HG02571 (cell line): ENCODE results near the gene LGALS3BP.
"Not testable (repeated sequence)": the region's sequence is repeated elsewhere in the genome, so short reads cannot be mapped to it uniquely, and the experiment has no call there.

Experiments used
- ATAC-seq: cut with Tn5 transposase; IDR thresholded peaks from one replicate; pipeline ENCODE4 v1.9.1; 2021; ENCODE audit warnings: mild to moderate bottlenecking, moderate library complexity; ENCODE audit not compliant: unreplicated experiment

Gene LGALS3BP

GRCh38 chr17:78979780-78980623 is at the start of gene LGALS3BP:
LGALS3BP (minus strand) TSS chr17:78979923; CDS start chr17:78977191, 2,732 bp downstream.
- ATAC-seq: no peak

- no peak for ATAC-seq
Observed at GRCh38 chr17:79028496-79029326, 49.0 kb upstream of the LGALS3BP start.

- no peak for ATAC-seq
Observed at GRCh38 chr17:79027925-79028491, 48.3 kb upstream of the LGALS3BP start.

GRCh38 chr17:79027274-79027924 is 47.7 kb upstream of the LGALS3BP start:
- no peak for ATAC-seq

- no peak for ATAC-seq
Observed at GRCh38 chr17:79026376-79027273, 46.9 kb upstream of the LGALS3BP start.

GRCh38 chr17:79024901-79025737 is 45.4 kb upstream of the LGALS3BP start:
- ATAC-seq: no peak

GRCh38 chr17:79023886-79024771 is 44.4 kb upstream of the LGALS3BP start, which contains the start of gene C1QTNF1:
C1QTNF1 (plus strand) TSS chr17:79024169; CDS start chr17:79043969, 19,800 bp downstream.
- ATAC-seq: no peak

GRCh38 chr17:79023180-79023705 is 43.5 kb upstream of the LGALS3BP start:
- ATAC-seq: no peak

GRCh38 chr17:79022507-79022991 is 42.8 kb upstream of the LGALS3BP start:
- no peak for ATAC-seq

- ATAC-seq: not testable (repeated sequence)
Observed at GRCh38 chr17:79021929-79022328, 42.2 kb upstream of the LGALS3BP start.

- ATAC-seq: no peak
Observed at GRCh38 chr17:79020631-79021301, 41.0 kb upstream of the LGALS3BP start.

- ATAC-seq: no peak
Observed at GRCh38 chr17:79019632-79020584, 40.2 kb upstream of the LGALS3BP start.

GRCh38 chr17:79019261-79019631 is 39.5 kb upstream of the LGALS3BP start:
- ATAC-seq: no peak

- no peak for ATAC-seq
Observed at GRCh38 chr17:79018370-79018695, 38.6 kb upstream of the LGALS3BP start.

GRCh38 chr17:79017546-79018369 is 38.0 kb upstream of the LGALS3BP start:
- ATAC-seq: no peak
